ENCODE results near the gene TBX4. TPM values are rescaled to one million over a fixed set of nuclear protein-coding genes. Genes with fewer than 3 reads are reported as not detected.
A peak's percentile ranks its signal among the peaks of the same experiment; 100 is the strongest.

The TBX4 gene
- polyA plus RNA-seq, 1 donor (not counting 4 experiments of a cell fraction or from before 2014, with no cell fraction given), result 0.04 TPM

DNA sequence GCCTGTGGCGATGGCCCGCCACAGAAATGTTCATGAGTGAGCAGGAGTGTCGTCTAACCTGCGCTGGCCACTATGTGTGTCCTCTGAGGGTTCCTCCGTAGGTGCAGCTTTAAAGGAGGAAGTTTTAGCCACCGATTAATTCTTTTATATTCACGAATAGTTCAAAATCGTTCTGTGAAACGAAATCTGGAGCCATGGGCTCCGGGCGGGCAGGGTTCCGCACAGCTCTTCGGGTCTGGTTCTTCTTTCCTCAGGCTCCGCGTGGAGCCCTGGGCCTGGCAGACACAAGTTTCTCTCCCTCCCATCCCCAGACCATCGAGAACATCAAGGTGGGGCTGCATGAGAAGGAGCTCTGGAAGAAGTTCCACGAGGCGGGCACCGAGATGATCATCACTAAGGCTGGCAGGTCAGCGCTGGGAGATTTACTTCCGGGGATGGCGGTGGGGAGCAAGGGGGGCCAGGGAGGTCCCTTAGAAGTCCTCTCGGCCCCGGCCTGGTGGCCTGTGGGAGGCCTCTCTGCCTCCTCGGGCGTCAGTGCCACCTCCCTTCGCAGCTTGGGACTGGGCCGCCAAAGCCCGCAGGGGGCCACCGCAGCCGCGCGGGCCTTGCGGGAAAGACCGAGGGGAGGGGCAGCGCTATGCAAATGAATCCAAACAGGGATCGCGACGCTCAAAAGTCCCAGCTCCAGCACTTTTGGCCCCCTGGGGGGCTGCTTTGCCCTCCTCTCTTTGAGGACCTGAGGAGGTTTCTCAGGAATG lies 5.2 kb downstream of the TBX4 start:
- Histone ChIP-seq H3K9ac (ENCODE audit: control insufficient read depth, extremely low read depth, insufficient read depth, low read length) (no peak overlapping the region), H3K27ac (ENCODE audit: control insufficient read depth, insufficient read depth, low read length) (no peak overlapping the region), H3K9me1 (ENCODE audit: control insufficient read depth, extremely low read depth, insufficient read depth, low read length) (no peaks in the 10 kb centered on the region), H3K79me2 (ENCODE audit: control insufficient read depth, insufficient read depth, low read length) (no peaks in the 10 kb centered on the region), H3K4me3 (ENCODE audit: control insufficient read depth in 2 of 3, extremely low read depth in 1 of 3, insufficient read depth in 2 of 3, low read depth in 1 of 3, low read length in 3 of 3) (peak overlapping the region in 1 of 3 experiments; percentile 45), H3K9me3 (ENCODE audit: control insufficient read depth, low read depth, low read length) (no peaks in the 10 kb centered on the region), H3K36me3 (ENCODE audit: control insufficient read depth in 2 of 2, extremely low read depth in 1 of 2, insufficient read depth in 2 of 2, low read length in 2 of 2) (no peaks in the 10 kb centered on the region), H4K20me1 (ENCODE audit: control insufficient read depth, extremely low read depth, insufficient read depth, low read length) (no peaks in the 10 kb centered on the region), H3K27me3 (ENCODE audit: control insufficient read depth, extremely low read depth, insufficient read depth, low read length) (peaks cover 64% of the 10 kb centered on the region), H3K4me1 (ENCODE audit: control insufficient read depth, extremely low read depth, insufficient read depth, low read length) (no peaks in the 10 kb centered on the region), H3K4me2 (ENCODE audit: control insufficient read depth, extremely low read depth, insufficient read depth, low read depth, low read length) (peak overlapping the region; percentile 73), H2AFZ (ENCODE audit: control insufficient read depth, low read length) (peak overlapping the region; percentile 27)
- DNase-seq (ENCODE audit: low read depth, low spot score) (no peak), FAIRE-seq (no peak)
- dilution Hi-C loops (cut with MboI; ENCODE audit: extremely low pct_ligation_motif_present, low sequenced_read_pairs), result no loop called here
- TF ChIP-seq, protein P1, sequence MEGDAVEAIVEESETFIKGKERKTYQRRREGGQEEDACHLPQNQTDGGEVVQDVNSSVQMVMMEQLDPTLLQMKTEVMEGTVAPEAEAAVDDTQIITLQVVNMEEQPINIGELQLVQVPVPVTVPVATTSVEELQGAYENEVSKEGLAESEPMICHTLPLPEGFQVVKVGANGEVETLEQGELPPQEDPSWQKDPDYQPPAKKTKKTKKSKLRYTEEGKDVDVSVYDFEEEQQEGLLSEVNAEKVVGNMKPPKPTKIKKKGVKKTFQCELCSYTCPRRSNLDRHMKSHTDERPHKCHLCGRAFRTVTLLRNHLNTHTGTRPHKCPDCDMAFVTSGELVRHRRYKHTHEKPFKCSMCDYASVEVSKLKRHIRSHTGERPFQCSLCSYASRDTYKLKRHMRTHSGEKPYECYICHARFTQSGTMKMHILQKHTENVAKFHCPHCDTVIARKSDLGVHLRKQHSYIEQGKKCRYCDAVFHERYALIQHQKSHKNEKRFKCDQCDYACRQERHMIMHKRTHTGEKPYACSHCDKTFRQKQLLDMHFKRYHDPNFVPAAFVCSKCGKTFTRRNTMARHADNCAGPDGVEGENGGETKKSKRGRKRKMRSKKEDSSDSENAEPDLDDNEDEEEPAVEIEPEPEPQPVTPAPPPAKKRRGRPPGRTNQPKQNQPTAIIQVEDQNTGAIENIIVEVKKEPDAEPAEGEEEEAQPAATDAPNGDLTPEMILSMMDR (optimal IDR thresholded peaks at IDR 0.05 in 1 of 3, IDR thresholded peaks at IDR 0.05 in 1 of 3, conservative IDR thresholded peaks at IDR 0.05 in 1 of 3; ENCODE audit: extremely low read depth in 1 of 3, insufficient read depth in 2 of 3, low read length in 3 of 3), result no peak
- peak; percentile 23 for TF ChIP-seq EZH2 (IDR thresholded peaks at IDR 0.05; ENCODE audit: low read length)

DNA sequence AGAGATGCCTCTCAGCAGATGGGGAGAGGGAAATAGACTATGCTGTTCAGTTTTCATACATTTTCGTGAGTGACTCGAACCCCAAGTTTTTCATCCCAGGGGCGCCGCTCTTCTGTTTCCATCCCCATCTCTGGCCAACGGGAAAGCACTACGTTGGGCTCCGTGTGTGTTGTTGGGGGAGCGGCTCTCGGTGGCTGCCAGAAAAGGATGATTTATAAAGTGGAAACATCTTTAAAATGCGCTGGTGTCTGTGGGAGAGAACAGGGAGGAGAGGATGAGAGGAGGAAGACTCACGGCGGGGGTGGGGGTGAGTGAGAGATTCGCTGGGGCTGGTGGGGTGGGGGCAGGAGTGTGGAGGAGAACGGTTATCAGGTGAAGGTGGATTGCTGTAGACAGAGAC lies 5.8 kb downstream of the TBX4 start:
- no peak for DNase-seq (ENCODE audit: low read depth, low spot score)
- Histone ChIP-seq H2AFZ (ENCODE audit: control insufficient read depth, low read length) (no peak overlapping the region), H3K9ac (ENCODE audit: control insufficient read depth, extremely low read depth, insufficient read depth, low read length) (no peak overlapping the region)

More for the DNA sequence above, 5.8 kb downstream of the TBX4 start:
- Histone ChIP-seq H4K20me1 (ENCODE audit: control insufficient read depth, extremely low read depth, insufficient read depth, low read length) (no peaks in the 10 kb centered on the region), H3K27ac (ENCODE audit: control insufficient read depth, insufficient read depth, low read length) (no peak overlapping the region), H3K9me1 (ENCODE audit: control insufficient read depth, extremely low read depth, insufficient read depth, low read length) (no peaks in the 10 kb centered on the region), H3K9me3 (ENCODE audit: control insufficient read depth, low read depth, low read length) (no peaks in the 10 kb centered on the region), H3K36me3 (ENCODE audit: control insufficient read depth in 2 of 2, extremely low read depth in 1 of 2, insufficient read depth in 2 of 2, low read length in 2 of 2) (no peaks in the 10 kb centered on the region), H3K4me2 (ENCODE audit: control insufficient read depth, extremely low read depth, insufficient read depth, low read depth, low read length) (peak overlapping the region; percentile 73), H3K4me1 (ENCODE audit: control insufficient read depth, extremely low read depth, insufficient read depth, low read length) (no peaks in the 10 kb centered on the region), H3K4me3 (ENCODE audit: control insufficient read depth in 2 of 3, extremely low read depth in 1 of 3, insufficient read depth in 2 of 3, low read depth in 1 of 3, low read length in 3 of 3) (peak overlapping the region in 1 of 3 experiments; percentile 45), H3K27me3 (ENCODE audit: control insufficient read depth, extremely low read depth, insufficient read depth, low read length) (peaks cover 64% of the 10 kb centered on the region), H3K79me2 (ENCODE audit: control insufficient read depth, insufficient read depth, low read length) (no peaks in the 10 kb centered on the region)
- TF ChIP-seq EZH2 (IDR thresholded peaks at IDR 0.05; ENCODE audit: low read length), result no peak
- TF ChIP-seq, protein P1 (optimal IDR thresholded peaks at IDR 0.05 in 1 of 3, IDR thresholded peaks at IDR 0.05 in 1 of 3, conservative IDR thresholded peaks at IDR 0.05 in 1 of 3; ENCODE audit: extremely low read depth in 1 of 3, insufficient read depth in 2 of 3, low read length in 3 of 3), result no peak
- dilution Hi-C loops (cut with MboI; ENCODE audit: extremely low pct_ligation_motif_present, low sequenced_read_pairs), result no loop called here
- no peak for FAIRE-seq
